ENCODE measurements around the gene PPP1R1C.

PPP1R1C gene

GRCh38 chr2:182128821-182129707 lies 143.4 kb downstream of the PPP1R1C start:
- TF ChIP-seq REST (IDR thresholded peaks at IDR 0.05; ENCODE audit: insufficient read depth in 1 of 2, low read depth in 2 of 2, low read length in 2 of 2), result no peak
- TF ChIP-seq SIN3A (IDR thresholded peaks at IDR 0.05; ENCODE audit: borderline replicate concordance, insufficient read depth, low read length), result no peak
- TF ChIP-seq FOXP2 (optimal IDR thresholded peaks at IDR 0.05; ENCODE audit: borderline replicate concordance, extremely low read depth, extremely low read length, insufficient read depth), result no peak
- no peak for TF ChIP-seq POLR2AphosphoS5 (IDR thresholded peaks at IDR 0.05; ENCODE audit: low read depth, low read length)
- TF ChIP-seq TAF1 (IDR thresholded peaks at IDR 0.05; ENCODE audit: borderline replicate concordance, insufficient read depth, low read length), result no peak

- TF ChIP-seq POLR2AphosphoS5 (IDR thresholded peaks at IDR 0.05; ENCODE audit: low read depth, low read length) (no peak), FOXP2 (optimal IDR thresholded peaks at IDR 0.05; ENCODE audit: borderline replicate concordance, extremely low read depth, extremely low read length, insufficient read depth) (no peak), REST (IDR thresholded peaks at IDR 0.05; ENCODE audit: insufficient read depth in 1 of 2, low read depth in 2 of 2, low read length in 2 of 2) (no peak), TAF1 (IDR thresholded peaks at IDR 0.05; ENCODE audit: borderline replicate concordance, insufficient read depth, low read length) (no peak), SIN3A (IDR thresholded peaks at IDR 0.05; ENCODE audit: borderline replicate concordance, insufficient read depth, low read length) (no peak)
These were observed 147.0 kb downstream of the PPP1R1C start for GRCh38 chr2:182132605-182133004.

- TF ChIP-seq TAF1 (IDR thresholded peaks at IDR 0.05; ENCODE audit: borderline replicate concordance, insufficient read depth, low read length), result no peak
- TF ChIP-seq SIN3A (IDR thresholded peaks at IDR 0.05; ENCODE audit: borderline replicate concordance, insufficient read depth, low read length), result no peak
These were observed 147.7 kb downstream of the PPP1R1C start for GRCh38 chr2:182133195-182133891.

- TF ChIP-seq SIN3A (IDR thresholded peaks at IDR 0.05; ENCODE audit: borderline replicate concordance, insufficient read depth, low read length), result no peak
These were observed 148.5 kb downstream of the PPP1R1C start for GRCh38 chr2:182134201-182134600.

- TF ChIP-seq TAF1 (IDR thresholded peaks at IDR 0.05; ENCODE audit: borderline replicate concordance, insufficient read depth, low read length) (no peak), SIN3A (IDR thresholded peaks at IDR 0.05; ENCODE audit: borderline replicate concordance, insufficient read depth, low read length) (no peak), POLR2AphosphoS5 (IDR thresholded peaks at IDR 0.05; ENCODE audit: low read depth, low read length) (no peak), REST (IDR thresholded peaks at IDR 0.05; ENCODE audit: insufficient read depth in 1 of 2, low read depth in 2 of 2, low read length in 2 of 2) (no peak), FOXP2 (optimal IDR thresholded peaks at IDR 0.05; ENCODE audit: borderline replicate concordance, extremely low read depth, extremely low read length, insufficient read depth) (no peak)
These were observed 156.4 kb downstream of the PPP1R1C start for GRCh38 chr2:182142062-182142461.

All from PFSK-1 (cell line).